GM12875 (cell line): ENCODE measurements around the gene STRAP.
"Not testable (repeated sequence)": the region's sequence is repeated elsewhere in the genome, so short reads cannot be mapped to it uniquely, and the experiment has no call there.

Source experiments
- H3K4me3 ChIP-seq: one replicate; pipeline ENCODE4 v1.5.1; 2011; ENCODE audit warnings: low read depth, low read length, control low read depth
- CTCF ChIP-seq: IDR thresholded peaks from 2 replicates; pipeline ENCODE4 v1.5.1; 2011; ENCODE audit warnings: low read depth, mild to moderate bottlenecking, control low read depth, inconsistent platforms, low read length, moderate library complexity, borderline replicate concordance; ENCODE audit not compliant: insufficient read depth

STRAP gene

GRCh38 chr12:15936751-15937150 lies 54.6 kb downstream of the STRAP start:
- TF ChIP-seq CTCF = no peak
- no peak overlapping the region for H3K4me3 ChIP-seq

GRCh38 chr12:15937902-15938301 lies 55.7 kb downstream of the STRAP start:
- H3K4me3 ChIP-seq = no peak overlapping the region
- TF ChIP-seq CTCF = no peak

- no peak overlapping the region for H3K4me3 ChIP-seq
- TF ChIP-seq CTCF = no peak
These were observed 56.9 kb downstream of the STRAP start for GRCh38 chr12:15939111-15939510.

GRCh38 chr12:15942475-15942874 lies 60.3 kb downstream of the STRAP start:
- no peak for TF ChIP-seq CTCF
- no peak overlapping the region for H3K4me3 ChIP-seq

GRCh38 chr12:15943519-15943918 lies 61.3 kb downstream of the STRAP start:
- not testable (repeated sequence) for H3K4me3 ChIP-seq

- not testable (repeated sequence) for H3K4me3 ChIP-seq
These were observed 66.3 kb downstream of the STRAP start for GRCh38 chr12:15948461-15948860.
